Measurements from ENCODE around the gene DVL1. TPM values are rescaled to one million over a fixed set of nuclear protein-coding genes. Genes with fewer than 3 reads are reported as not detected.

The DVL1 gene
- total RNA-seq, 2 donors from 2014 or later, result 41.9 to 44.8 TPM

DNA sequence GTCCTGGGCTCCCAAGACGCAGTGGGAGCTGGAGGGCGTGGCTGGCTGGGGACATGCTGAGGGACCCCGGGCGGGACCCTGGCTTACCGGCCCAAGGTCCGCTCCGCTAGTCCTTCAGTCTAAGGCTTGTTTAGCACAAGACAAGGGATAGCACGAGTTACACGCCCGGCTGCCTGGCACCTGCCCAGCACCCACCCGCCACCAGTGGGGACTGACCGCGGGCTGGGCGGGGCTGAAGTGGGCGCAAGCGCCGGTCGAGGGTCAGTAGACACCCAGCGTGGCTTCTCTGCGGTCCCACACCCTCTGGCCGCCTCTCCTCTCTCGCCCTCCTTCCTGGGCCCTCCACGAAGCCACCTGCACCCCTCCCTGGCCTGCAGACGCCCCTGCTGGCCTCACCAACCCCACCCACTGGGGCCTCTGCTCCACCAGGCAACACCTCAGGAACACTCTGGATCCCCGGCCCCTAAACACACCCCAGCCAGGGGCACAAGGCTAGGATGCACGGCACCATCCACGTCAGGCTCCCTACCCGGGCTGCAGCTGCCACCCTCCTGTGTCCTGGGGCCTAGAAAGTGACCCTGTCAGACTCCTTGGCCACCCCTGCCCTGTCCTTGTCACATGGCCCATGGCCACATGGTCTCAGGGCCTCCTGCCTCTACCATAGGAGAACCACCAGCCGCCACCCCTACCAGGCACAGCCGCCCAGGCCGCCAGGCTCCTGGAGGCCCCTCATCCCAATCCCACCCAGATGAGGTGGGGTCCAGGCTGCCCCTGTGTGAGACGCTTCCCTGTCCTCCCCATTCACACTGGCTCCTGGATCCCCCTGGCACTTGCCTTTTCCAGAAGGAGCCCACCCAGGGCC, 12.1 kb downstream of the DVL1 start:
- H3K36me3 Mint-ChIP-seq, result peaks cover 9 to 12% of the 10 kb centered on the region in 2 donors
- no peaks in the 10 kb centered on the region for H3K9me3 Mint-ChIP-seq
- ATAC-seq (no peak), DNase-seq (ENCODE audit: low spot score in 2 of 2) (no peak)
- H3K27ac Mint-ChIP-seq, result no peak overlapping the region

GRCh38 chr1:1336446-1336845, 12.8 kb downstream of the DVL1 start:
- no peak overlapping the region for H3K27ac Mint-ChIP-seq
- ATAC-seq (no peak), DNase-seq (ENCODE audit: low spot score in 2 of 2) (no peak)
- no peaks in the 10 kb centered on the region for H3K9me3 Mint-ChIP-seq
- H3K36me3 Mint-ChIP-seq, result peaks cover 8 to 11% of the 10 kb centered on the region in 2 donors

DNA sequence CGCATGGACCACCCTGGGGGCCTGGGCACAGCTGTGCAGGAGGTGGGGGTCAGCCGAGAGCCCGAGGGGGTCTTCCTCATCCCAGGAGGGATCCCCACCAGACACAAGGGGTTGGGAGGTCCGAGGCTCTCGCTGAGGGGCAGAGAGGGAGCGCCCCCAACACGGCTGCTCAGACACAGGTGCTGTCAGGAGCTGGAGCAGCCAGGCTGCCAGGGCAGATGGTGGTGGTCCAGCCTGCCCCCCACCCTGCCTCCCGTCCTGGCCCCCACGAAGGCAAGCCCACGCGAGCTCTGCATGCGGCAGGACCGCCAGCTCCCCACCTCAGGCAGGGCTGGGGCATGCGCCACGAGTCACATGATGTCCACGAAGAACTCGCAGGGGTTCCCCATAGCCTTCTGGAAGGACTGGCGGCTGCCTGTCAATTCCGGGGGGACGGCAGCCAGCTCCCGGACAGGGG, 13.4 kb downstream of the DVL1 start:
- Mint-ChIP-seq H3K36me3 (peaks cover 2 to 5% of the 10 kb centered on the region in 2 donors), H3K27ac (no peak overlapping the region), H3K9me3 (no peaks in the 10 kb centered on the region)
- DNase-seq (ENCODE audit: low spot score in 2 of 2) (no peak), ATAC-seq (no peak)

DNA sequence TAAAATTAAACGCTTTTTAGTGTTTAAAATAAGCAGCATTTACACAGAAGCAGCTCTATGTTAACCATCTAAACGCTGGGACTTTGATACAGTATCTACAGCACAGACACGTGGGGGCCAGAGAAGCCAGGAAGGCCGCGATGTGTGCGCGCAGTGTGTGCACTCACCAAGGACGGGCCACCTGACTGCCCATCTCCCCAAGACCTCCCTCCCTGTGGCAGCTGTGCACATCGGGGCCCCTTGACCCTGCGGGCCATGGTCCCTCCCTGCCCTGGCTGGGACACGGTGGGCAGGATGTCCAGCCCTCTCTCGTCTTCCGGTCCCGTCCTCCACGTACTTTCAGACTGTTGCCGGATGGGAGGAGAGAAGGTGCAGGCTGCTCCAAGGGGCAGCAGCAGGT, 13.9 kb downstream of the DVL1 start:
- no peaks in the 10 kb centered on the region for H3K9me3 Mint-ChIP-seq
- H3K27ac Mint-ChIP-seq, result no peak overlapping the region
- ATAC-seq, result no peak
- DNase-seq (ENCODE audit: low spot score in 2 of 2), result no peak
- no peaks in the 10 kb centered on the region for H3K36me3 Mint-ChIP-seq

- ATAC-seq (no peak), DNase-seq (ENCODE audit: low spot score in 2 of 2) (no peak)
- H3K27ac Mint-ChIP-seq, result no peak overlapping the region
- no peaks in the 10 kb centered on the region for H3K36me3 Mint-ChIP-seq
- H3K9me3 Mint-ChIP-seq, result peaks cover 2 to 3% of the 10 kb centered on the region in 2 donors
These were observed 14.4 kb downstream of the DVL1 start for GRCh38 chr1:1334835-1335234.

GRCh38 chr1:1333551-1334241, 15.5 kb downstream of the DVL1 start:
- Mint-ChIP-seq H3K36me3 (no peaks in the 10 kb centered on the region), H3K27ac (no peak overlapping the region), H3K9me3 (peaks cover 5 to 6% of the 10 kb centered on the region in 2 donors)
- no peak for ATAC-seq
- DNase-seq (ENCODE audit: low spot score in 2 of 2), result no peak

DNA sequence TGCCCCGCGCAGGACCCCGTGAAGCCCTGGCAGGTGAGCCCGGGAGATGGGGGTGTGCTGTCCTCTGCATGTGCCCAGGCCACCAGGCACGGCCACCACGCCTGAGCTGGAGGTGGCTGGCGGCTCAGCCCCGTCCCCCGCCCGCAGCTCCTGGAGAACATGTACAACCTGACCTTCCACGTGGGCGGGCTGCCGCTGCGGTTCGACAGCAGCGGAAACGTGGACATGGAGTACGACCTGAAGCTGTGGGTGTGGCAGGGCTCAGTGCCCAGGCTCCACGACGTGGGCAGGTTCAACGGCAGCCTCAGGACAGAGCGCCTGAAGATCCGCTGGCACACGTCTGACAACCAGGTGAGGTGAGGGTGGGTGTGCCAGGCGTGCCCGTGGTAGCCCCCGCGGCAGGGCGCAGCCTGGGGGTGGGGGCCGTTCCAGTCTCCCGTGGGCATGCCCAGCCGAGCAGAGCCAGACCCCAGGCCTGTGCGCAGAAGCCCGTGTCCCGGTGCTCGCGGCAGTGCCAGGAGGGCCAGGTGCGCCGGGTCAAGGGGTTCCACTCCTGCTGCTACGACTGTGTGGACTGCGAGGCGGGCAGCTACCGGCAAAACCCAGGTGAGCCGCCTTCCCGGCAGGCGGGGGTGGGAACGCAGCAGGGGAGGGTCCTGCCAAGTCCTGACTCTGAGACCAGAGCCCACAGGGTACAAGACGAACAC, 16.3 kb downstream of the DVL1 start:
- DNase-seq (ENCODE audit: low spot score in 2 of 2) (no peak), ATAC-seq (peak in 1 of 2 donors; percentile 8)
- peaks cover 5 to 6% of the 10 kb centered on the region in 2 donors for H3K9me3 Mint-ChIP-seq
- H3K27ac Mint-ChIP-seq, result no peak overlapping the region
- no peaks in the 10 kb centered on the region for H3K36me3 Mint-ChIP-seq

GRCh38 chr1:1332031-1332755, 17.0 kb downstream of the DVL1 start:
- H3K36me3 Mint-ChIP-seq, result no peaks in the 10 kb centered on the region
- DNase-seq (ENCODE audit: low spot score in 2 of 2) (no peak), ATAC-seq (peak in 1 of 2 donors; percentile 5)
- H3K9me3 Mint-ChIP-seq, result peaks cover 5 to 6% of the 10 kb centered on the region in 2 donors
- no peak overlapping the region for H3K27ac Mint-ChIP-seq

- H3K36me3 Mint-ChIP-seq, result no peaks in the 10 kb centered on the region
These were observed 17.9 kb downstream of the DVL1 start, which contains the start of gene TAS1R3 for GRCh38 chr1:1331068-1331965. Gene TAS1R3, plus strand, starts transcription at chr1:1331280. Its CDS starts 66 bp downstream, at chr1:1331346.

GRCh38 chr1:1330366-1331067, 18.7 kb downstream of the DVL1 start:
- Mint-ChIP-seq H3K36me3 (no peaks in the 10 kb centered on the region), H3K9me3 (peaks cover 5 to 6% of the 10 kb centered on the region in 2 donors), H3K27ac (peak overlapping the region in 1 of 2 donors; percentile 60)
- no peak for ATAC-seq
- DNase-seq (ENCODE audit: low spot score in 2 of 2), result no peak

More at GRCh38 chr1:1331068-1331965, 17.9 kb downstream of the DVL1 start, which contains the start of gene TAS1R3:
- DNase-seq (ENCODE audit: low spot score in 2 of 2) (no peak), ATAC-seq (peak in 1 of 2 donors; percentile 9)
- Mint-ChIP-seq H3K9me3 (peaks cover 5 to 6% of the 10 kb centered on the region in 2 donors), H3K27ac (peak within 1 kb of the TSS in 1 of 2 donors; percentile 60)

- Mint-ChIP-seq H3K27ac (peak overlapping the region in 1 of 2 donors; percentile 79), H3K36me3 (no peaks in the 10 kb centered on the region), H3K9me3 (peaks cover 5 to 6% of the 10 kb centered on the region in 2 donors)
- ATAC-seq (no peak), DNase-seq (ENCODE audit: low spot score in 2 of 2) (no peak)
These were observed 19.7 kb downstream of the DVL1 start for GRCh38 chr1:1329304-1330210.

- Mint-ChIP-seq H3K9me3 (peaks cover 5 to 6% of the 10 kb centered on the region in 2 donors), H3K36me3 (peaks cover 0 to 6% of the 10 kb centered on the region in 2 donors), H3K27ac (no peak overlapping the region)
- no peak for DNase-seq (ENCODE audit: low spot score in 2 of 2)
- ATAC-seq, result no peak
These were observed 21.0 kb downstream of the DVL1 start for GRCh38 chr1:1328254-1328653.

DNA sequence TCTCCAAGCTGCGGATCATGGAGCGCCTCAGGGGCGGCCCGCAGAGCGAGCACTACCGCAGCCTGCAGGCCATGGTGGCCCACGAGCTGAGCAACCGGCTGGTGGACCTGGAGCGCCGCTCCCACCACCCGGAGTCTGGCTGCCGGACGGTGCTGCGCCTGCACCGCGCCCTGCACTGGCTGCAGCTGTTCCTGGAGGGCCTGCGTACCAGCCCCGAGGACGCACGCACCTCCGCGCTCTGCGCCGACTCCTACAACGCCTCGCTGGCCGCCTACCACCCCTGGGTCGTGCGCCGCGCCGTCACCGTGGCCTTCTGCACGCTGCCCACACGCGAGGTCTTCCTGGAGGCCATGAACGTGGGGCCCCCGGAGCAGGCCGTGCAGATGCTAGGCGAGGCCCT, 21.9 kb downstream of the DVL1 start:
- no peak for ATAC-seq
- Mint-ChIP-seq H3K27ac (no peak overlapping the region), H3K9me3 (peaks cover 5 to 6% of the 10 kb centered on the region in 2 donors), H3K36me3 (peaks cover 0 to 7% of the 10 kb centered on the region in 2 donors)
- DNase-seq (ENCODE audit: low spot score in 2 of 2), result no peak

GRCh38 chr1:1326075-1326605, 23.1 kb downstream of the DVL1 start:
- Mint-ChIP-seq H3K9me3 (peaks cover 5 to 6% of the 10 kb centered on the region in 2 donors), H3K36me3 (peaks cover 0 to 7% of the 10 kb centered on the region in 2 donors), H3K27ac (peak overlapping the region; percentile 72 to 87)
- DNase-seq (ENCODE audit: low spot score in 2 of 2), result no peak
- ATAC-seq, result no peak
